Stimulated activated CD8-positive, alpha-beta memory T cell treated with anti-CD3 and anti-CD28 coated beads, Interleukin-7, amount 100 ng/mL, for 1 hour (primary cell): ENCODE results near the gene OPHN1.
"Not testable (repeated sequence)": the region's sequence is repeated elsewhere in the genome, so short reads cannot be mapped to it uniquely, and the experiment has no call there.

Experiments used
- DNase-seq, 2 donors: peaks; one replicate each; pipeline ENCODE4 v3.0.0-alpha.2; 2020; ENCODE audit warnings: low read depth in 2 of 2

OPHN1 gene

GRCh38 chrX:68422478-68422877 is 10.8 kb downstream of the OPHN1 start:
- DNase-seq, result no peak

- no peak for DNase-seq
Measured at GRCh38 chrX:68421636-68422035, 11.7 kb downstream of the OPHN1 start.

- DNase-seq, result no peak
Measured at GRCh38 chrX:68420559-68420958, 12.7 kb downstream of the OPHN1 start.

- no peak for DNase-seq
Measured at GRCh38 chrX:68419975-68420374, 13.3 kb downstream of the OPHN1 start.

GRCh38 chrX:68417651-68418050 is 15.6 kb downstream of the OPHN1 start:
- DNase-seq, result no peak

GRCh38 chrX:68416592-68416991 is 16.7 kb downstream of the OPHN1 start:
- no peak for DNase-seq

GRCh38 chrX:68415316-68415715 is 18.0 kb downstream of the OPHN1 start:
- no peak for DNase-seq

GRCh38 chrX:68413254-68413653 is 20.0 kb downstream of the OPHN1 start:
- DNase-seq, result no peak

GRCh38 chrX:68411729-68412128 is 21.6 kb downstream of the OPHN1 start:
- no peak for DNase-seq

GRCh38 chrX:68409194-68409593 is 24.1 kb downstream of the OPHN1 start:
- no peak for DNase-seq

GRCh38 chrX:68403522-68403921 is 29.8 kb downstream of the OPHN1 start:
- DNase-seq, result no peak

- no peak for DNase-seq
Measured at GRCh38 chrX:68403038-68403437, 30.3 kb downstream of the OPHN1 start.

- DNase-seq, result no peak
Measured at GRCh38 chrX:68402094-68402493, 31.2 kb downstream of the OPHN1 start.

GRCh38 chrX:68398291-68398690 is 35.0 kb downstream of the OPHN1 start:
- no peak for DNase-seq

GRCh38 chrX:68396953-68397352 is 36.3 kb downstream of the OPHN1 start:
- no peak for DNase-seq

GRCh38 chrX:68389419-68389960 is 43.8 kb downstream of the OPHN1 start:
- not testable (repeated sequence) for DNase-seq

- no peak for DNase-seq
Measured at GRCh38 chrX:68387776-68388175, 45.5 kb downstream of the OPHN1 start.

- no peak for DNase-seq
Measured at GRCh38 chrX:68383540-68383939, 49.8 kb downstream of the OPHN1 start.

GRCh38 chrX:68377579-68377978 is 55.7 kb downstream of the OPHN1 start:
- DNase-seq, result not testable (repeated sequence)

GRCh38 chrX:68376373-68376772 is 56.9 kb downstream of the OPHN1 start:
- DNase-seq, result no peak

- DNase-seq, result no peak
Measured at GRCh38 chrX:68375803-68376202, 57.5 kb downstream of the OPHN1 start.

- no peak for DNase-seq
Measured at GRCh38 chrX:68372665-68373064, 60.6 kb downstream of the OPHN1 start.

- DNase-seq, result no peak
Measured at GRCh38 chrX:68369559-68369958, 63.7 kb downstream of the OPHN1 start.

- no peak for DNase-seq
Measured at GRCh38 chrX:68365341-68365740, 68.0 kb downstream of the OPHN1 start.
